Stimulated activated CD4-positive, alpha-beta T cell treated with anti-CD3 and anti-CD28 coated beads, Interleukin-12 subunit alpha, Interleukin-12 subunit beta, amount 100 ng/mL, for 4 hours (primary cell): ENCODE results near the gene DNAI1.

Experiments used
- DNase-seq: peaks from one replicate; pipeline ENCODE4 v3.0.0-alpha.2; 2020

Gene DNAI1

GRCh38 chr9:34546834-34547827 lies 88.5 kb downstream of the DNAI1 start:
- DNase-seq = peak; percentile 42

GRCh38 chr9:34547960-34548611 lies 89.5 kb downstream of the DNAI1 start:
- DNase-seq = peak; percentile 30

- no peak for DNase-seq
These were observed 90.8 kb downstream of the DNAI1 start for GRCh38 chr9:34549407-34549732.

GRCh38 chr9:34550016-34550680 lies 91.5 kb downstream of the DNAI1 start:
- DNase-seq = no peak

- no peak for DNase-seq
These were observed 92.2 kb downstream of the DNAI1 start for GRCh38 chr9:34550681-34551270.

- no peak for DNase-seq
These were observed 93.4 kb downstream of the DNAI1 start for GRCh38 chr9:34551751-34552605.

- DNase-seq = no peak
These were observed 94.0 kb downstream of the DNAI1 start for GRCh38 chr9:34552606-34552981.

GRCh38 chr9:34552986-34553385 lies 94.4 kb downstream of the DNAI1 start:
- DNase-seq = no peak

GRCh38 chr9:34553511-34554021 lies 95.0 kb downstream of the DNAI1 start:
- DNase-seq = no peak

GRCh38 chr9:34554211-34555001 lies 95.8 kb downstream of the DNAI1 start:
- DNase-seq = no peak

GRCh38 chr9:34555002-34555348 lies 96.4 kb downstream of the DNAI1 start:
- no peak for DNase-seq

GRCh38 chr9:34555500-34555899 lies 96.9 kb downstream of the DNAI1 start:
- DNase-seq = no peak

GRCh38 chr9:34555936-34556525 lies 97.4 kb downstream of the DNAI1 start:
- DNase-seq = no peak

- no peak for DNase-seq
These were observed 98.3 kb downstream of the DNAI1 start for GRCh38 chr9:34556949-34557348.

- no peak for DNase-seq
These were observed 99.1 kb downstream of the DNAI1 start for GRCh38 chr9:34557426-34558321.

- DNase-seq = no peak
These were observed 99.8 kb downstream of the DNAI1 start for GRCh38 chr9:34558364-34558763.

GRCh38 chr9:34558919-34559623 lies 100.5 kb downstream of the DNAI1 start:
- DNase-seq = no peak

GRCh38 chr9:34559624-34560455 lies 101.2 kb downstream of the DNAI1 start:
- no peak for DNase-seq
